SK-N-SH (cell line): ENCODE measurements around the gene ATRN.

Experiments used
- TAF1 ChIP-seq: IDR thresholded peaks from 2 replicates; pipeline ENCODE4 v1.6.1; 2012; ENCODE audit warnings: low read depth, mild to moderate bottlenecking, low read length, moderate library complexity, borderline replicate concordance
- TF ChIP-seq, protein P1 (sequence below): fragments of 200-600 bp; sonication (generic); IDR thresholded peaks from 2 replicates; pipeline ENCODE4 v1.6.1; 2017; ENCODE audit warnings: antibody characterized with exemption, mild to moderate bottlenecking, moderate library complexity

- TF ChIP-seq, protein P1, sequence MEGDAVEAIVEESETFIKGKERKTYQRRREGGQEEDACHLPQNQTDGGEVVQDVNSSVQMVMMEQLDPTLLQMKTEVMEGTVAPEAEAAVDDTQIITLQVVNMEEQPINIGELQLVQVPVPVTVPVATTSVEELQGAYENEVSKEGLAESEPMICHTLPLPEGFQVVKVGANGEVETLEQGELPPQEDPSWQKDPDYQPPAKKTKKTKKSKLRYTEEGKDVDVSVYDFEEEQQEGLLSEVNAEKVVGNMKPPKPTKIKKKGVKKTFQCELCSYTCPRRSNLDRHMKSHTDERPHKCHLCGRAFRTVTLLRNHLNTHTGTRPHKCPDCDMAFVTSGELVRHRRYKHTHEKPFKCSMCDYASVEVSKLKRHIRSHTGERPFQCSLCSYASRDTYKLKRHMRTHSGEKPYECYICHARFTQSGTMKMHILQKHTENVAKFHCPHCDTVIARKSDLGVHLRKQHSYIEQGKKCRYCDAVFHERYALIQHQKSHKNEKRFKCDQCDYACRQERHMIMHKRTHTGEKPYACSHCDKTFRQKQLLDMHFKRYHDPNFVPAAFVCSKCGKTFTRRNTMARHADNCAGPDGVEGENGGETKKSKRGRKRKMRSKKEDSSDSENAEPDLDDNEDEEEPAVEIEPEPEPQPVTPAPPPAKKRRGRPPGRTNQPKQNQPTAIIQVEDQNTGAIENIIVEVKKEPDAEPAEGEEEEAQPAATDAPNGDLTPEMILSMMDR, result no peak
- no peak for TF ChIP-seq TAF1
Observed at GRCh38 chr20:3673221-3674070, 202.6 kb downstream of the ATRN start.
